GM21526 (cell line): ENCODE data around the gene GPC6.

Experiments used
- ATAC-seq: cut with Tn5 transposase; IDR thresholded peaks from one replicate; pipeline ENCODE4 v1.9.1; 2021; ENCODE audit warnings: moderate library complexity; ENCODE audit not compliant: unreplicated experiment, low FRiP score

GPC6 gene

GRCh38 chr13:94115054-94115453 is 888.4 kb downstream of the GPC6 start:
- no peak for ATAC-seq

GRCh38 chr13:94119360-94119936 is 892.8 kb downstream of the GPC6 start:
- no peak for ATAC-seq

GRCh38 chr13:94120878-94121277 is 894.3 kb downstream of the GPC6 start:
- ATAC-seq, result no peak

- ATAC-seq, result no peak
Observed at GRCh38 chr13:94121686-94122085, 895.1 kb downstream of the GPC6 start.

- no peak for ATAC-seq
Observed at GRCh38 chr13:94122300-94122915, 895.8 kb downstream of the GPC6 start.

- ATAC-seq, result no peak
Observed at GRCh38 chr13:94123557-94123956, 897.0 kb downstream of the GPC6 start.

- ATAC-seq, result no peak
Observed at GRCh38 chr13:94128430-94128829, 901.8 kb downstream of the GPC6 start.

- no peak for ATAC-seq
Observed at GRCh38 chr13:94129490-94129894, 902.9 kb downstream of the GPC6 start.

- no peak for ATAC-seq
Observed at GRCh38 chr13:94138831-94139230, 912.2 kb downstream of the GPC6 start.

GRCh38 chr13:94139393-94139995 is 912.9 kb downstream of the GPC6 start:
- ATAC-seq, result no peak

- ATAC-seq, result no peak
Observed at GRCh38 chr13:94140027-94140426, 913.4 kb downstream of the GPC6 start.

GRCh38 chr13:94140511-94140910 is 913.9 kb downstream of the GPC6 start:
- ATAC-seq, result no peak

GRCh38 chr13:94143624-94144350 is 917.2 kb downstream of the GPC6 start:
- no peak for ATAC-seq

GRCh38 chr13:94145966-94146365 is 919.4 kb downstream of the GPC6 start:
- no peak for ATAC-seq

- ATAC-seq, result no peak
Observed at GRCh38 chr13:94153586-94153985, 927.0 kb downstream of the GPC6 start.

GRCh38 chr13:94154367-94154766 is 927.8 kb downstream of the GPC6 start:
- ATAC-seq, result no peak

GRCh38 chr13:94157705-94158218 is 931.2 kb downstream of the GPC6 start:
- no peak for ATAC-seq

- no peak for ATAC-seq
Observed at GRCh38 chr13:94160875-94161274, 934.3 kb downstream of the GPC6 start.

GRCh38 chr13:94162289-94162688 is 935.7 kb downstream of the GPC6 start:
- no peak for ATAC-seq

GRCh38 chr13:94163535-94163934 is 936.9 kb downstream of the GPC6 start:
- no peak for ATAC-seq

GRCh38 chr13:94168783-94169453 is 942.3 kb downstream of the GPC6 start:
- ATAC-seq, result no peak
